CD4-positive, alpha-beta memory T cell (primary cell): ENCODE measurements around the gene ASB15. TPM values are rescaled to one million over a fixed set of nuclear protein-coding genes. Genes with fewer than 3 reads are reported as not detected.

Experiments
- CTCF ChIA-PET: fragments of 350-600 bp; sonication (Branson Sonifier 250); formaldehyde crosslinking; loops from one replicate; lab custom pipeline; 2021; ENCODE audit warnings: inconsistent platforms; ENCODE audit not compliant: partially characterized antibody; lab: Charles Lee
- POLR2A ChIA-PET: fragments of 350-600 bp; sonication (Branson Sonifier 250); formaldehyde crosslinking; loops from one replicate; lab custom pipeline; 2021; ENCODE audit not compliant: partially characterized antibody; lab: Charles Lee
- DNase-seq, 5 donors: peaks; one replicate each; pipeline versions ENCODE4 v3.0.0 to v3.0.0-alpha.2; 2020 to 2022; ENCODE audit warnings: mixed read lengths in 1 of 5
- H3K27ac ChIP-seq: one replicate; pipeline ENCODE4 v1.7.0; 2013; ENCODE audit warnings: low read depth, low read length
- H3K27me3 ChIP-seq: 2 replicates; pipeline ENCODE4 v1.7.0; 2013; ENCODE audit warnings: mild to moderate bottlenecking, low read length, moderate library complexity; ENCODE audit not compliant: insufficient read depth
- H3K36me3 ChIP-seq: 2 replicates; pipeline ENCODE4 v1.7.0; 2013; ENCODE audit warnings: mild to moderate bottlenecking, low read length, moderate library complexity; ENCODE audit not compliant: insufficient read depth
- H3K4me1 ChIP-seq: 2 replicates; pipeline ENCODE4 v1.7.0; 2013; ENCODE audit warnings: mild to moderate bottlenecking, low read length, moderate library complexity; ENCODE audit not compliant: insufficient read depth
- H3K4me3 ChIP-seq, 2 donors: one replicate each; pipeline ENCODE4 v1.7.0; 2013; ENCODE audit warnings: low read length in 2 of 2, mild to moderate bottlenecking in 1 of 2
- H3K9me3 ChIP-seq, 2 donors: one replicate each; pipeline ENCODE4 v1.7.0; 2013; ENCODE audit warnings: low read length in 2 of 2, control low read depth in 1 of 2; ENCODE audit not compliant: control insufficient read depth in 1 of 2
- H3K27ac Mint-ChIP-seq, 7 donors: one replicate each; pipeline ENCODE4 v1.8.0; 2020 to 2021; ENCODE audit warnings: mixed read lengths in 7 of 7, mild to moderate bottlenecking in 6 of 7, inconsistent platforms in 3 of 7, moderate library complexity in 3 of 7
- H3K27me3 Mint-ChIP-seq, 2 donors: one replicate each; pipeline ENCODE4 v1.8.0; 2020 to 2021; ENCODE audit warnings: mixed read lengths in 2 of 2
- H3K36me3 Mint-ChIP-seq, 2 donors: one replicate each; pipeline ENCODE4 v1.8.0; 2020 to 2021; ENCODE audit warnings: mixed read lengths in 2 of 2, inconsistent platforms in 1 of 2, mild to moderate bottlenecking in 1 of 2
- H3K4me1 Mint-ChIP-seq, 4 donors: one replicate each; pipeline ENCODE4 v1.8.0; 2020 to 2021; ENCODE audit warnings: mixed read lengths in 4 of 4, mild to moderate bottlenecking in 1 of 4
- H3K4me3 Mint-ChIP-seq, 8 donors: one replicate each; pipeline ENCODE4 v1.8.0; 2020 to 2021; ENCODE audit warnings: mixed read lengths in 8 of 8, mild to moderate bottlenecking in 7 of 8, moderate library complexity in 6 of 8, inconsistent platforms in 3 of 8
- H3K9me3 Mint-ChIP-seq, 8 donors: one replicate each; pipeline ENCODE4 v1.8.0; 2020 to 2021; ENCODE audit warnings: mixed read lengths in 8 of 8, mild to moderate bottlenecking in 5 of 8, inconsistent platforms in 3 of 8, moderate library complexity in 1 of 8
- intact Hi-C: fragments of 100-400 bp; cut with micrococcal nuclease; formaldehyde crosslinking; loops from one replicate; pipeline ENCODE4 v1.15.1; 2023
- polyA plus RNA-seq, 2 donors: library from polyadenylated mRNA; unstranded; fragments of 300-500 nt; fragmentation: Illumina TruSeq; gene quantifications; one replicate each; pipeline ENCODE4 v1.2.3, GENCODE V29; 2021
- total RNA-seq, 2 experiments: library from RNA; stranded (reverse); gene quantifications; one replicate each; pipeline ENCODE4 v1.2.3, GENCODE V29; 2021

The ASB15 gene
- total and polyA plus RNA-seq, 4 experiments from 2014 or later: 0.10 to 0.21 TPM; not detected in 2

DNA sequence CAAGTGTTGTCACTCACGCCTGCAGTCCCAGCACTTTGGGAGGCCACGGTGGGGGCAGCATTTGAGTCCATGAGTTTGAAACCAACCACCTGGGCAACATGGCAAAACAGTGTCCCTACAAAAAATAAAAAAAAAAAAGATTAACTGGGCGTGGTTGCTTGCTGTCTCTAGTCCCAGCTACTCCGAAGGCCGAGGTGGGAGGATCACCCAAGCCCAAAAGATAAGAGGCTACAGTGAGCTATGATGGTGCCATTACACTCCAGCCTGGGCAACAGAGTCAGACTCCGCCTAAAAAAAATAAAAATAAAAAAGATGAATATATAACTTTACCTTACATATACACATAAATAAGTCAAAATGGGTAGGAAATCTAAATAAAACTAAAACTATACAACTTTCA is 51.5 kb downstream of the ASB15 start:
- intact Hi-C loops: no loop called here
- H3K27me3 Mint-ChIP-seq: peaks cover 2 to 9% of the 10 kb centered on the region in 2 donors
- DNase-seq: no peak
- no peaks in the 10 kb centered on the region for H3K4me1 ChIP-seq
- H3K4me3 ChIP-seq: no peak overlapping the region
- H3K4me3 Mint-ChIP-seq: no peak overlapping the region
- no peaks in the 10 kb centered on the region for H3K9me3 Mint-ChIP-seq
- H3K36me3 ChIP-seq: no peaks in the 10 kb centered on the region
- no peak overlapping the region for H3K27ac Mint-ChIP-seq
- no peaks in the 10 kb centered on the region for H3K27me3 ChIP-seq
- ChIA-PET POLR2A (no interaction called here), CTCF (interaction anchor here (0.9 kb wide), 1 partner anchor 10 kb away, joined by 3 read pairs; no protein-coding TSS in a partner anchor)
- H3K36me3 Mint-ChIP-seq: no peaks in the 10 kb centered on the region
- no peak overlapping the region for H3K27ac ChIP-seq
- H3K4me1 Mint-ChIP-seq: no peaks in the 10 kb centered on the region
- no peaks in the 10 kb centered on the region for H3K9me3 ChIP-seq

DNA sequence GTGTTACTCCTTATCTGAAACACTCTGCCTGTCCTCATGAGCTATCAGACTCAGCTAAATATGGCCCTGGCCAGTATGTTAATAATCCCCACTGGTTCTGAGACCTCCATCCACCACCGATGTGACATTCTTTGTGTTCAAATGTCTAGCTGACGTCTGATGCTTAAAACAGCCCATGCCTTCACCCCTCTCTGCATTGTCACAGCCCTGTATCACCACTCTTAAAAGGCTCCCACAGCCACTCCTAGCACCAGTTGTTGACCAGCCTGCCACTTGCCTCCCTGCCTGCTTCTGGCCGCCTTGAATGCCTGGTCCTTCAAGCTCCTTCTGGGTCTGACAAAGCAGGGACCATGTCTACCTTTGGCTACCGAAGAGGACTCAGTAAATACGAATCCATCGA is 54.0 kb downstream of the ASB15 start, which contains the start of gene LMOD2:
Gene LMOD2 (plus strand): TSS at position 253 of the 400 bp plus-strand sequence. CDS start 98 bp downstream, at position 351.
- H3K27ac ChIP-seq: no peak within 1 kb of the TSS
- H3K27me3 ChIP-seq: no peaks in the 10 kb centered on the region
- CTCF ChIA-PET: interaction anchor here (0.6 to 1.9 kb wide), 3 partner anchors 11 to 165 kb away, joined by 3 to 4 read pairs (median 3); no protein-coding TSS in a partner anchor
- H3K36me3 Mint-ChIP-seq: no peaks in the 10 kb centered on the region
- no peak for DNase-seq
- H3K4me1 ChIP-seq: no peaks in the 10 kb centered on the region
- H3K9me3 ChIP-seq: no peaks in the 10 kb centered on the region
- intact Hi-C loops: no loop called here
- no peaks in the 10 kb centered on the region for H3K36me3 ChIP-seq
- POLR2A ChIA-PET: no interaction called here
- H3K27ac Mint-ChIP-seq: no peak within 1 kb of the TSS
- no peak within 1 kb of the TSS for H3K4me3 ChIP-seq
- no peaks in the 10 kb centered on the region for H3K4me1 Mint-ChIP-seq
- H3K9me3 Mint-ChIP-seq: no peaks in the 10 kb centered on the region
- H3K4me3 Mint-ChIP-seq: no peak within 1 kb of the TSS
- peaks cover 2 to 11% of the 10 kb centered on the region in 2 donors for H3K27me3 Mint-ChIP-seq

DNA sequence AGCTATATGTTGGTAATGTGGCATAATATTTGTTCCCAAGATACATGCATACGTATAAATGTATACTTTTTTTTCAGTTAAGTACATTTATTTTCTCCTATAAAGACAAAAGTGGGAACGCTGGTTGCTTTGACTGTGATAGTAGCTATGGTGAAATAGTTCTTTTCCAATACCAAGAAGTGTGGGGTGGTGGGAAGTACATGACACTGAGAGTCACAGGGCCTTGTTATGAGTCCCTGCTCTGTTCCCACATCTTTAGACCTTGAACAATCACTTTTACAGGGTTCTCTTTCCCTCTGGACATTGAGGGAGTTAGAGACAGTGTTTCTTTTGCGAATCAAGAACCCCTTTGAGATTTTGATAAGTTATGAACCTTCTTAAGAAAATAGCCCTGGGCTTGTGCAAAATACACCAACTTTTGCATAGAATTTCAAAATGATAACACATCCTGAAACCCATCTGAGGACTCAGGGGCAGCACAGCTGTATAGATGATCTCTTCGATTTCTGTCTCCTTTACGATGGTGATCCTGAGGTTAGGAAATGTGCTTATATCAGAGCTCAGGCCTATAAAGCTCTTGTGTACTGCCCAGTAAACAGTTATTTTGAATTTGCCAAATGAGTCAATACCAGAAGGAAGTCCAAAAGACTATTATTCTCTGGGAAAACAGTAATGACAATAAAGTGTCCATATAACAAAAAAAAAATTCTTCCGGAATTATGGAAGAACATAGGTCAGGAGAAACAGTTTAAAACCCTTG is 55.1 kb downstream of the ASB15 start:
- no peak for DNase-seq
- Histone ChIP-seq H3K4me1 (no peaks in the 10 kb centered on the region), H3K4me3 (no peak overlapping the region), H3K9me3 (no peaks in the 10 kb centered on the region), H3K27ac (no peak overlapping the region), H3K27me3 (no peaks in the 10 kb centered on the region), H3K36me3 (no peaks in the 10 kb centered on the region)
- Mint-ChIP-seq H3K36me3 (peaks cover 0 to 2% of the 10 kb centered on the region in 2 donors), H3K4me3 (no peak overlapping the region), H3K27ac (no peak overlapping the region), H3K4me1 (no peaks in the 10 kb centered on the region), H3K27me3 (peaks cover 2 to 14% of the 10 kb centered on the region in 2 donors), H3K9me3 (no peaks in the 10 kb centered on the region)
- ChIA-PET CTCF (interaction anchor here (1.1 kb wide), 1 partner anchor 32 kb away, joined by 3 read pairs; no protein-coding TSS in a partner anchor), POLR2A (no interaction called here)
- intact Hi-C loops: no loop called here

DNA sequence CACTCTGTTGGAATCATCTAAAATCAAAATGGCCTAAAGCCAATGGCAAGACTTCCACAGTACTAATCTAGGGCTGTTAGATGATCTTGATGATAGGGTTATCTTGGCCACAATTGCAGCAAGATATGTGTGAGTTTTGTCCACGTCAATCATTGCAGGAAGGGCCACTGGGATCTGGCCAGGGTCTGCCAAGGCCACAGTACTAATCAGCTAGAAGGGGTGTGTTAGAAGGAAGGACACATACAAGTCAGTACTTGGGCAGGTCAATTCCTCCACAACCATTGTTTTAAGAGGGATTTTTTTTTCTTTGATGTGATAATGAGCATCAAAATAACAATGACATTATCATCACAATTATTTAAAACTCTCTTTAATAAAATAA is 55.7 kb downstream of the ASB15 start:
- Histone ChIP-seq H3K9me3 (no peaks in the 10 kb centered on the region), H3K27me3 (no peaks in the 10 kb centered on the region), H3K27ac (no peak overlapping the region), H3K36me3 (no peaks in the 10 kb centered on the region), H3K4me1 (no peaks in the 10 kb centered on the region), H3K4me3 (no peak overlapping the region)
- DNase-seq: no peak
- CTCF ChIA-PET: no interaction called here
- Mint-ChIP-seq H3K9me3 (no peaks in the 10 kb centered on the region), H3K4me1 (no peaks in the 10 kb centered on the region), H3K27me3 (peaks cover 2 to 16% of the 10 kb centered on the region in 2 donors), H3K4me3 (no peak overlapping the region), H3K27ac (no peak overlapping the region), H3K36me3 (peaks cover 0 to 4% of the 10 kb centered on the region in 2 donors)
- intact Hi-C loops: no loop called here
- POLR2A ChIA-PET: no interaction called here

DNA sequence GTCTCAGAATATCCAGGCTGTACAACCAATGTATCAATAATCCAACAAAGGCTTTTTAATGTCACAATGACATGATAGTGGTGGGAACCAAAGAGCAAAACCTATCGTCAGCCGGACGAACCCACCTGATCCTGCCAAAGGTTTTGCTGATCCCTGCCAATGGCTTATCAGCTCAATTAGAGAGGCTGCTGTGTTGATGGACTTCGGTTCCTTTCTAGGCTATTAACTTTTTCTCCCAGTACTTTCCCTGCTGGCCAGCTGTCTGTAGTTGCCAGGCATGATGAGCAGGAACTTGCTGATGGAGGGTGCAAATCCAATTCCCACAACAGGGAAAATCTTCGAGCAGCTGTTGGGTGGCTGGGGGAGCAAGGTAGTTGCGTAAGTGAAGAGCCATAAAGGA is 56.4 kb downstream of the ASB15 start:
- POLR2A ChIA-PET: no interaction called here
- CTCF ChIA-PET: no interaction called here

DNA sequence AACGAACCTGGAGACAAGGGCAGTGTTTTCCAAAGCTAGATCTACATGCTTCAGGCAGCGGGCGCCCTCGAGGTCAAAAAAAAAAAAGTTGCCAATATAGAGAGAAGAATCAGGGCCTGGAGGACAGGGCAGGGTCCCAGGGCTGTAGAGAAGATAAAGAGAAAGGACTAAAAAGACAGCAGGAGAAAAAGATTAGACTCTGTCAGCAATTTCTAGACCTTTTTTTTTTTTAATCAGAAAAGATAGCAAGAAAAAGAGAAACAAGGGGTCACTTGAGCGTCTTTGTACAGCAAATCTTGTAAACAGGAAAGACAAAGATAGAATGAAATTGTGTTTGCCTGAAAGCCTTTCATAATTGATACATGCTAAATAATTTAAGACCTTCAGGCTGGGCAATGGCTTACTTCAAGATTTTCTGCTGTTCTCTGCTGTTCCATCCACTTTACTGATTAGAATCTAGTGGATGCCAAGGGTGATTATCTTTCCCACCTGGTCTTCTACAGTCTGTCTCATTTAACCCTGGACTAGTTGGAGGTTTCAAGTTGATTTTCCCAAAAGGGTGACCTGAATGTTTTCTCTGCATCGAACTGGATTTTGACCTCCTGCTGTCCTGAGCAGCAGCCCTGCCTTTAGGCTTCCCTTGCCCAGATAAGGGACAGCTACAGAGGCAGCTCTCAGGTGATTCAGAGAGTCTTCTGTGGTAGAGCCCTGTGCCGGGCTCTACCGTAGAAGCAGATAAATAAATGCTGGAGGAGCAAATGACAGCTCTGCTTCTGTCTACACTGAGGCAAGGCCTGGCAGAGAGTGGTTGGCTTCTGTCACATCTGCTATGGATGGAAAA is 59.1 kb downstream of the ASB15 start:
- Histone ChIP-seq H3K27ac (no peak overlapping the region), H3K9me3 (no peaks in the 10 kb centered on the region), H3K36me3 (no peaks in the 10 kb centered on the region), H3K4me3 (no peak overlapping the region), H3K4me1 (no peaks in the 10 kb centered on the region), H3K27me3 (no peaks in the 10 kb centered on the region)
- no peak for DNase-seq
- Mint-ChIP-seq H3K27ac (no peak overlapping the region), H3K4me1 (no peaks in the 10 kb centered on the region), H3K27me3 (peaks cover 7 to 20% of the 10 kb centered on the region in 2 donors), H3K9me3 (no peaks in the 10 kb centered on the region), H3K36me3 (peaks cover 0 to 4% of the 10 kb centered on the region in 2 donors), H3K4me3 (no peak overlapping the region)
- ChIA-PET POLR2A (no interaction called here), CTCF (no interaction called here)
- intact Hi-C loops: no loop called here

More for the DNA sequence above, 56.4 kb downstream of the ASB15 start:
- no peak overlapping the region for H3K4me3 ChIP-seq
- Mint-ChIP-seq H3K27me3 (peaks cover 7 to 19% of the 10 kb centered on the region in 2 donors), H3K4me1 (no peaks in the 10 kb centered on the region), H3K27ac (no peak overlapping the region), H3K4me3 (no peak overlapping the region), H3K36me3 (peaks cover 0 to 4% of the 10 kb centered on the region in 2 donors), H3K9me3 (no peaks in the 10 kb centered on the region)
- intact Hi-C loops: no loop called here
- no peaks in the 10 kb centered on the region for H3K9me3 ChIP-seq
- H3K4me1 ChIP-seq: no peaks in the 10 kb centered on the region
- no peaks in the 10 kb centered on the region for H3K27me3 ChIP-seq
- H3K27ac ChIP-seq: no peak overlapping the region
- DNase-seq: no peak
- H3K36me3 ChIP-seq: no peaks in the 10 kb centered on the region

DNA sequence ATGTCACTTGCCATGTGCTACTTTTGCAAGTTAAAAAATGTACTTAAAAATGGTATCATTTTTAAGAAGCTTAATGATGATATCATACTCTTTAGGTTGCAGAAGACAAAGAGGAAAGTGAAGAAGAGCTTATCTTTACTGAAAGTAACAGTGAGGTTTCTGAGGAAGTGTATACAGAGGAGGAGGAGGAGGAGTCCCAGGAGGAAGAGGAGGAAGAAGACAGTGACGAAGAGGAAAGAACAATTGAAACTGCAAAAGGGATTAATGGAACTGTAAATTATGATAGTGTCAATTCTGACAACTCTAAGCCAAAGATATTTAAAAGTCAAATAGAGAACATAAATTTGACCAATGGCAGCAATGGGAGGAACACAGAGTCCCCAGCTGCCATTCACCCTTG is 60.1 kb downstream of the ASB15 start:
- no peaks in the 10 kb centered on the region for H3K9me3 ChIP-seq
- H3K9me3 Mint-ChIP-seq: no peaks in the 10 kb centered on the region
- intact Hi-C loops: no loop called here
- ChIA-PET CTCF (interaction anchor here (1.3 kb wide), 1 partner anchor 20 kb away, joined by 3 read pairs; no protein-coding TSS in a partner anchor), POLR2A (no interaction called here)
- H3K4me1 ChIP-seq: no peaks in the 10 kb centered on the region
- H3K27me3 ChIP-seq: no peaks in the 10 kb centered on the region
- H3K27ac Mint-ChIP-seq: no peak overlapping the region
- H3K36me3 Mint-ChIP-seq: peaks cover 0 to 4% of the 10 kb centered on the region in 2 donors
- H3K36me3 ChIP-seq: no peaks in the 10 kb centered on the region
- H3K27me3 Mint-ChIP-seq: peaks cover 7 to 19% of the 10 kb centered on the region in 2 donors
- no peak for DNase-seq
- H3K4me3 Mint-ChIP-seq: no peak overlapping the region
- H3K4me1 Mint-ChIP-seq: no peaks in the 10 kb centered on the region
- no peak overlapping the region for H3K4me3 ChIP-seq
- no peak overlapping the region for H3K27ac ChIP-seq
